MM.1S (cell line): Measurements from ENCODE around the gene CDV3.
"Not testable (repeated sequence)": the region's sequence is repeated elsewhere in the genome, so short reads cannot be mapped to it uniquely, and the experiment has no call there.

ENCODE experiments used
- DNase-seq: peaks from one replicate; pipeline ENCODE4 v3.0.0-alpha.2; 2015
- H2AFZ ChIP-seq: fragments of 300-600 bp; sonication (generic); 2 replicates; pipeline ENCODE4 v1.6.0; 2016; ENCODE audit warnings: antibody characterized with exemption, low read length
- H3F3A ChIP-seq: fragments of 300-600 bp; sonication (generic); 2 replicates; pipeline ENCODE4 v1.6.1; 2016; ENCODE audit warnings: mild to moderate bottlenecking, antibody characterized with exemption, low read length, moderate library complexity, mixed read lengths; ENCODE audit not compliant: insufficient read depth
- H3K27ac ChIP-seq: fragments of 300-600 bp; sonication (generic); 2 replicates; pipeline ENCODE4 v1.5.1; 2016; ENCODE audit warnings: mild to moderate bottlenecking, low read length
- H3K27me3 ChIP-seq: fragments of 300-600 bp; sonication (generic); replicated peaks from 2 replicates; pipeline ENCODE4 v1.6.0; 2016; ENCODE audit warnings: low read length; ENCODE audit not compliant: insufficient read depth
- H3K36me3 ChIP-seq: fragments of 300-600 bp; sonication (generic); replicated peaks from 2 replicates; pipeline ENCODE4 v1.6.1; 2016; ENCODE audit warnings: mild to moderate bottlenecking, low read length, mixed read lengths; ENCODE audit not compliant: insufficient read depth
- H3K4me1 ChIP-seq: fragments of 300-600 bp; sonication (generic); 2 replicates; pipeline ENCODE4 v1.6.1; 2016; ENCODE audit warnings: low read length, mixed read lengths
- H3K4me2 ChIP-seq: fragments of 300-600 bp; sonication (generic); 2 replicates; pipeline ENCODE4 v1.6.0; 2016; ENCODE audit warnings: low read depth, low read length
- H3K4me3 ChIP-seq: fragments of 300-600 bp; sonication (generic); 2 replicates; pipeline ENCODE4 v1.5.1; 2016; ENCODE audit warnings: low read length, mixed read lengths
- H3K79me2 ChIP-seq: fragments of 300-600 bp; sonication (generic); 2 replicates; pipeline ENCODE4 v1.6.1; 2016; ENCODE audit warnings: mixed run types, low read length, mixed read lengths
- H3K9ac ChIP-seq: fragments of 300-600 bp; sonication (generic); 2 replicates; pipeline ENCODE4 v1.6.1; 2016; ENCODE audit warnings: low read length, mixed read lengths
- H3K9me2 ChIP-seq: fragments of 300-600 bp; sonication (generic); replicated peaks from 2 replicates; pipeline ENCODE4 v1.6.1; 2016; ENCODE audit warnings: mild to moderate bottlenecking, low read length, mixed read lengths; ENCODE audit not compliant: insufficient read depth
- H3K9me3 ChIP-seq: fragments of 300-600 bp; sonication (generic); replicated peaks from 2 replicates; pipeline ENCODE4 v1.6.1; 2016; ENCODE audit warnings: mild to moderate bottlenecking, low read length, mixed read lengths; ENCODE audit not compliant: insufficient read depth
- H4K20me1 ChIP-seq: fragments of 300-600 bp; sonication (generic); 2 replicates; pipeline ENCODE4 v1.6.1; 2016; ENCODE audit warnings: mild to moderate bottlenecking, low read length, moderate library complexity, mixed read lengths; ENCODE audit not compliant: insufficient read depth
- EZH2 ChIP-seq: fragments of 300-600 bp; sonication (generic); optimal IDR thresholded peaks from 2 replicates; pipeline ENCODE3; 2017; ENCODE audit warnings: low read depth, mild to moderate bottlenecking, antibody characterized with exemption, low read length, mixed read lengths
- EZH2phosphoT487 ChIP-seq: fragments of 300-600 bp; sonication (generic); IDR thresholded peaks from 2 replicates; pipeline ENCODE4 v1.6.1; 2018; ENCODE audit warnings: antibody characterized with exemption, low read length
- TF ChIP-seq, protein P1 (sequence below): fragments of 300-600 bp; sonication (generic); IDR thresholded peaks from 2 replicates; pipeline ENCODE4 v1.5.1; 2016; ENCODE audit warnings: antibody characterized with exemption, low read length, mixed read lengths

CDV3 gene

DNA sequence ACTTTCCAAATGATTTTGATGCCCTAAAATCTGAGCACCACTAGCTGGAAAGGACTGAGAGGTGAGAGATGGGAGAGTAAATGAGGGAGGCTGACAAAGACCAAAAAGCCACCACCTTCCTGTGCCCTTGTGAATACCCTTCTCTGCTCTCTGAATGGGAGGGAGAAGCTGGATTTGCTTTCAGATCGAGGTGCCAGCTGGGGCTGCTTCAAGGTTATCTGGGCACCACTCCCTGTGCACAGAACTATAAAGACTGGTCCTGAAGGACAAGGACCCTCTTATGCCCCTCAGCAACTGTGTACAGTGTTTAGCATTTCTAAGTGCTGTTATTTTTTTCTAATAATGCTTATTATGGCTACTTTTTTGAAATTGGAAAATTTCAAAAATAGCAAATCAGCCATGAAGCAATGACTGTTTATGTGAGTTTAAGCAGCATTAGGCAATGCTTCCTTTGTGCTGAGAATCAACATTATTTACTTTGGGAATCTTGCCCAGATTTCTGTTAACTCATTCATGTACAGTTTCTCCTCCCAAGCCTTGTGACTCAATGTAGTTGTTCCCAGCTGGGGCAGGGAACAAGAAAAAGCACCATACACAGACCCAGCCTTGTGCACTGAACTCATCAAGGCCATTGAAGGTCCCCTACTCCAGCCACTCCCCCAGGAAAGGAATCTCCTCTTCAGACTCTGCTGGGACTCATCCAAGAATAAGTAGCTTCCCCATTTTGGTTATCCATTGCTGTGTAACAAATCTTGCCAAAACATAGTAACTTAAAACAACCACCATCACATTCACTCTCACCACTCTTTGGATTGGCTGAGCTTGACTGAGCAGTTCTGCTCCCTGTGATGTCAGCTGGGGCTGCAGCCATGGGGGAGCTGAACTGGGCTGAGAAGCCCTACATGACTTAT is 37.3 kb upstream of the CDV3 start:
- no peaks in the 10 kb centered on the region for H3K36me3 ChIP-seq
- no peaks in the 10 kb centered on the region for H3F3A ChIP-seq
- no peak overlapping the region for H3K4me2 ChIP-seq
- H3K79me2 ChIP-seq: no peaks in the 10 kb centered on the region
- no peaks in the 10 kb centered on the region for H3K9me2 ChIP-seq
- H3K4me3 ChIP-seq: no peak overlapping the region
- no peaks in the 10 kb centered on the region for H4K20me1 ChIP-seq
- H3K27ac ChIP-seq: no peak overlapping the region
- peaks cover 10% of the 10 kb centered on the region for H3K4me1 ChIP-seq
- H3K27me3 ChIP-seq: no peaks in the 10 kb centered on the region
- H3K9me3 ChIP-seq: no peaks in the 10 kb centered on the region
- H2AFZ ChIP-seq: no peak overlapping the region
- no peak overlapping the region for H3K9ac ChIP-seq
- TF ChIP-seq EZH2 (no peak), EZH2phosphoT487 (no peak)
- TF ChIP-seq, protein P1, sequence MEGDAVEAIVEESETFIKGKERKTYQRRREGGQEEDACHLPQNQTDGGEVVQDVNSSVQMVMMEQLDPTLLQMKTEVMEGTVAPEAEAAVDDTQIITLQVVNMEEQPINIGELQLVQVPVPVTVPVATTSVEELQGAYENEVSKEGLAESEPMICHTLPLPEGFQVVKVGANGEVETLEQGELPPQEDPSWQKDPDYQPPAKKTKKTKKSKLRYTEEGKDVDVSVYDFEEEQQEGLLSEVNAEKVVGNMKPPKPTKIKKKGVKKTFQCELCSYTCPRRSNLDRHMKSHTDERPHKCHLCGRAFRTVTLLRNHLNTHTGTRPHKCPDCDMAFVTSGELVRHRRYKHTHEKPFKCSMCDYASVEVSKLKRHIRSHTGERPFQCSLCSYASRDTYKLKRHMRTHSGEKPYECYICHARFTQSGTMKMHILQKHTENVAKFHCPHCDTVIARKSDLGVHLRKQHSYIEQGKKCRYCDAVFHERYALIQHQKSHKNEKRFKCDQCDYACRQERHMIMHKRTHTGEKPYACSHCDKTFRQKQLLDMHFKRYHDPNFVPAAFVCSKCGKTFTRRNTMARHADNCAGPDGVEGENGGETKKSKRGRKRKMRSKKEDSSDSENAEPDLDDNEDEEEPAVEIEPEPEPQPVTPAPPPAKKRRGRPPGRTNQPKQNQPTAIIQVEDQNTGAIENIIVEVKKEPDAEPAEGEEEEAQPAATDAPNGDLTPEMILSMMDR: no peak
- no peak for DNase-seq

DNA sequence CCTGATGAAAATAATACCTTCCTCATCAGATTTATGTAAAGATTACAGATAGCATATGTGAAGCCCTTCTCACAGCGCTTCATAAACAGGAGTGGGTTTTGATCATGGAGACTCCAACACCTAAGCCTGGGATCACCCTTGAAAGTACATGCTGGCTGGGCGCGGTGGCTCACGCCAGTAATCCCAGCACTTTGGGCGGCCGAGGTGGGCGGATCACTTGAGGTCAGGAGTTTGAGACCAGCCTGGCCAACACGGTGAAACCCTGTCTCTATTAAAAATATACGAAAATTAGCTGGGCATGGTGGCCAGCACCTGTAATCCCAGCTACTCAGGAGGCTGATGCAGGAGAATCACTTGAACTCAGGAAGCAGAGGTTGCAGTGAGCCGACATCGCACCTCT is 36.4 kb upstream of the CDV3 start:
- H3K4me2 ChIP-seq, H4K20me1 ChIP-seq, H3K9me2 ChIP-seq, H3K27ac ChIP-seq, DNase-seq, H3F3A ChIP-seq, H3K27me3 ChIP-seq, H3K79me2 ChIP-seq, H2AFZ ChIP-seq, H3K9ac ChIP-seq, H3K4me3 ChIP-seq, H3K9me3 ChIP-seq, H3K36me3 ChIP-seq: not testable (repeated sequence)
- H3K4me1 ChIP-seq: peaks cover 13% of the 10 kb centered on the region

DNA sequence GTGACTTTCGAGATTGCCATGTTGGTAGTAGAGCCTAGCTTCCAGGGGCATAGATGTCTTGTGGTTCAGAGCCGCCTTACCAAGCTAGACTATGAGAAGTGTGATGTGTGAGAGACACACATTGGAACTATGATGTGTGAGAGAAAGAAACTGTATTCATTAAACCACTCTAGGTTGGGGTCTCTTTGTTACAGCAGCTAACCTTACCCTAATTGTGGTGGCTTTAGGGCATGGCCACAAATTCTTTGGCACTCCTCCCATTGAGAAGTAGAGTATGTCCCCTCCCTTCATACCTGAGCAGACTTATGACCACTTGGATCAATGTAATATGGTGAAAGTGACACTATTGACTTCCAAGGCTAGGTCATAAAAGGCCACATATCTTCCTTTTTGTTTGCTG is 35.3 kb upstream of the CDV3 start:
- H3K4me1 ChIP-seq: peaks cover 13% of the 10 kb centered on the region
- H3K79me2 ChIP-seq: no peaks in the 10 kb centered on the region
- TF ChIP-seq, protein P1: no peak
- no peak for TF ChIP-seq EZH2phosphoT487
- no peak for TF ChIP-seq EZH2
- no peaks in the 10 kb centered on the region for H4K20me1 ChIP-seq
- no peak overlapping the region for H3K9ac ChIP-seq
- H3K36me3 ChIP-seq: no peaks in the 10 kb centered on the region
- no peaks in the 10 kb centered on the region for H3K9me2 ChIP-seq
- no peaks in the 10 kb centered on the region for H3K9me3 ChIP-seq
- H3K4me2 ChIP-seq: no peak overlapping the region
- no peaks in the 10 kb centered on the region for H3K27me3 ChIP-seq
- no peak overlapping the region for H2AFZ ChIP-seq
- no peak for DNase-seq
- H3F3A ChIP-seq: no peaks in the 10 kb centered on the region
- no peak overlapping the region for H3K27ac ChIP-seq
- H3K4me3 ChIP-seq: no peak overlapping the region
